Adrenal gland (tissue), 19 donors: ENCODE measurements around the gene TMEM267. TPM values are rescaled to one million over a fixed set of nuclear protein-coding genes. Genes with fewer than 3 reads are reported as not detected.

Experiments
- DNase-seq, 7 donors: peaks; one replicate each; pipeline ENCODE4 v3.0.0-alpha.2; 2019 to 2020
- H3K27ac ChIP-seq, 5 donors: fragments of 200-600 bp; sonication (generic) in 4 of 5; 1 replicate in 3 of 5; 2 replicates in 2 of 5; pipeline versions ENCODE4 v1.5.1 to v1.8.0; 2016 to 2020; ENCODE audit warnings: mild to moderate bottlenecking in 1 of 5
- H3K27me3 ChIP-seq: fragments of 200-600 bp; 2 replicates; pipeline ENCODE4 v1.8.0; 2021
- H3K36me3 ChIP-seq, 2 donors: fragments of 200-600 bp; replicated peaks in 1 of 2; 1 replicate in 1 of 2; 2 replicates in 1 of 2; pipeline versions ENCODE4 v1.5.1 to v1.8.0; 2018 to 2022
- H3K4me1 ChIP-seq, 2 donors: fragments of 200-600 bp; replicated peaks in 1 of 2; 1 replicate in 1 of 2; 2 replicates in 1 of 2; pipeline versions ENCODE4 v1.5.1 to v1.8.0; 2018 to 2021
- H3K4me3 ChIP-seq, 4 donors: fragments of 200-600 bp; sonication (generic) in 3 of 4; one replicate each; pipeline ENCODE4 v1.5.1; 2016 to 2018
- H3K9me3 ChIP-seq, 3 donors: fragments of 200-600 bp; sonication (generic) in 1 of 3; replicated peaks in 1 of 3; 1 replicate in 2 of 3; 2 replicates in 1 of 3; pipeline versions ENCODE4 v1.5.1 to v1.8.0; 2016 to 2021
- POLR2A ChIP-seq, 2 donors: fragments of 450-650 bp; IDR thresholded peaks; one replicate each; pipeline ENCODE4 v1.6.1; 2017; ENCODE audit warnings: antibody characterized with exemption in 2 of 2, mild to moderate bottlenecking in 2 of 2, moderate library complexity in 1 of 2
- WGBS, 4 donors: extraction: QIAGEN DNeasy Blood & Tissue Kit in 2 of 4; methylation state at CpG; one replicate each; pipeline versions ENCODE4 v1.1.5 to v1.1.7; 2013 to 2017; 5-methylcytosine and 5-hydroxymethylcytosine counted together
- intact Hi-C, 2 donors: fragments of 100-400 bp; cut with DNase I; formaldehyde crosslinking; loops; one replicate each; pipeline versions ENCODE4 v1.14.1 to v1.15.0; 2022 to 2023
- long read RNA-seq, 10 donors: library from polyadenylated mRNA in 3 of 10; unstranded in 2 of 10; stranded (forward) in 1 of 10; transcript quantifications; one replicate each; pipeline ENCODE4 v2.0.0 and lab custom pipeline, GENCODE V29; 2021 to 2026
- polyA plus RNA-seq, 3 donors: library from polyadenylated mRNA; stranded (reverse); fragments of 200-250 nt in 2 of 3; fragments of 350-450 nt in 1 of 3; fragmentation: Illumina TruSeq in 1 of 3; extraction: RNeasy Lipid Tissue Mini Kit (QIAGEN cat#74804) in 1 of 3; gene quantifications; one replicate each; pipeline ENCODE4 v1.2.3, GENCODE V29; 2013 to 2014
- total RNA-seq, 9 donors: library from RNA; depleted of rRNA in 4 of 9; stranded (reverse); fragments of >200 nt in 4 of 9; fragments of 120-200 nt in 1 of 9; fragmentation: NEBNext Ultra II Directional in 1 of 9; extraction: Animal tissue kit (Norgen Biotek cat#: 25700) in 1 of 9; gene quantifications; one replicate each; pipeline versions ENCODE4 v1.1.0 to v1.2.4, GENCODE V29; 2013 to 2023
- TF ChIP-seq, protein P1 (sequence below), 6 experiments: fragments of 450-650 bp in 4 of 6; fragments of 200-600 bp in 2 of 6; sonication (generic) in 1 of 6; IDR thresholded peaks; 1 replicate in 5 of 6; 2 replicates in 1 of 6; pipeline versions ENCODE4 v1.5.1 to v1.8.0; 2016 to 2021; ENCODE audit warnings: antibody characterized with exemption in 6 of 6, mild to moderate bottlenecking in 2 of 6, moderate library complexity in 1 of 6
- donor health status: healthy with polysubstance abuse.
- donor health status: Bipolar disorder and iron deficiency.
- donor health status: DM: yes; HTN: yes; CAD: no.
- donor health status: DM: no; HTN: no; CAD: no.
- donor health status: DM: no; HTN: no; CAD: no.
- donor health status: DM: yes; HTN: yes; CAD: no.

TMEM267 gene, protein sequence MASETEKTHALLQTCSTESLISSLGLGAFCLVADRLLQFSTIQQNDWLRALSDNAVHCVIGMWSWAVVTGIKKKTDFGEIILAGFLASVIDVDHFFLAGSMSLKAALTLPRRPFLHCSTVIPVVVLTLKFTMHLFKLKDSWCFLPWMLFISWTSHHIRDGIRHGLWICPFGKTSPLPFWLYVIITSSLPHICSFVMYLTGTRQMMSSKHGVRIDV
- 10 to 100 TPM in 4 of 9 donors, 1 to 10 TPM in 5; 1.5 to 14.0 (median 8.4) TPM for total RNA-seq
- polyA plus RNA-seq, result 10 to 100 TPM in 1 of 3 donors, 1 to 10 TPM in 2; 5.9 to 13.6 (median 7.3) TPM
- long read RNA-seq, donor 1, transcript TMEM267-201 (3 exons, 2,338 nt), result major isoform, 6 of 6 reads
- long read RNA-seq, donor 1, partial matches to known transcripts, result 0 of 6 reads
- long read RNA-seq, donor 1, other reads (novel, unspliced or antisense), result 0 of 6 reads
- long read RNA-seq, donor 2, partial matches to known transcripts, result 0 of 1 reads
- long read RNA-seq, donor 2, other reads (novel, unspliced or antisense), result 0 of 1 reads
- long read RNA-seq, donor 3, partial matches to known transcripts, result 0 of 2 reads
- long read RNA-seq, donor 3, other reads (novel, unspliced or antisense), result 0 of 2 reads
- long read RNA-seq, donor 4, transcript TMEM267-201 (3 exons, 2,338 nt), result major isoform, 9 of 13 reads
- long read RNA-seq, donor 4, partial matches to known transcripts, result 0 of 13 reads
- long read RNA-seq, donor 4, other reads (novel, unspliced or antisense), result 2 of 13 reads
- long read RNA-seq, donor 5, transcript TMEM267-201 (3 exons, 2,338 nt), result major isoform, 5 of 14 reads
- long read RNA-seq, donor 5, partial matches to known transcripts, result 1 of 14 reads
- long read RNA-seq, donor 5, other reads (novel, unspliced or antisense), result 7 of 14 reads
- long read RNA-seq, donor 6, partial matches to known transcripts, result 0 of 4 reads
- long read RNA-seq, donor 6, other reads (novel, unspliced or antisense), result 2 of 4 reads
- long read RNA-seq, donor 7, partial matches to known transcripts, result 0 of 3 reads
- long read RNA-seq, donor 7, other reads (novel, unspliced or antisense), result 0 of 3 reads
- long read RNA-seq, donor 8, partial matches to known transcripts, result 0 of 3 reads
- long read RNA-seq, donor 8, other reads (novel, unspliced or antisense), result 0 of 3 reads
- long read RNA-seq, donor 9, partial matches to known transcripts, result 0 of 4 reads
- long read RNA-seq, donor 9, other reads (novel, unspliced or antisense), result 0 of 4 reads
- long read RNA-seq, donor 10, partial matches to known transcripts, result 0 of 3 reads
- long read RNA-seq, donor 10, other reads (novel, unspliced or antisense), result 0 of 3 reads

DNA sequence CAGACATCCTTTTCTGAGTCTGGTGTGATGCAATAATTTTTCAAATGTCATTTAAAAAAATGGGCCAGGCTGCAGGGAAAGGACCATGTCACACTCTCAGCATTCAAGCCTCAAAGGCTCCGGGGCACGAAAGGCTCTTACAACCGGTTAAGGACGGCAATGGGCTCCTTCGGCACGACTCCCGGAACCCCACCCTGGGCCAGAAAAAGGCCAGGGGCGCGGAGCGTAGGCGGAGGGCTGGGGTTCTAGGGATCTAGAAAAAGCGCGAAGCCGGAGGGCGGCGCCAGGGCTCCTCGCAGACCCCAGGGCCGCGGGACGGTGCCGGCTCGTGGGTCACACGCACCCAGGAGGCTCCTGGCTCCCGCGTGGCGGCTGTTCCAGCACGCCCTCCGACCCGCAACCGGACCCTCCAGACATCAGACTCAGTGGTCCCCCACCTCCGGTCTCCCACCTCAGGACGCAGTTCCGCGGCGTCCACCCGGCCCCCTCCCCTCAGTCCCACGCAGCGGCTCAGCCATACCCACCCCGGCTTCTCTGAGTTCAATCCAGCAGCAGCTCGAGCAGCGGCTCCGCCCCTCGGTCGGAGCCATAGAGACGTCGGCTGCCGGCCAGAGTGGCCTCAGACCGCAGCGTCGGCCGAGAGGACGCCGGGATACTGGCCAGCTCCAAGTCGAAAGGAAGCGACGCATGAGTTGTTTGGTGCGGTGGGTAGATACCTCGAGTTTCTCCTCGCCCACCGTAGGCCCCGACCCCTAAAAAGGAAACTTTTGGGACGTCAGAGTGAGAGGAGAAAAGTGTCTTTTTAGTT is at the start of gene TMEM267:
TSS of gene TMEM267 (minus strand) at position 568 of the 808 bp plus-strand sequence. CDS start 29,896 bp downstream, outside the sequence.
- peak; percentile 90 to 94 (median 91) for DNase-seq
- TF ChIP-seq POLR2A (IDR thresholded peaks at IDR 0.05), result peak; percentile 88 to 93
- TF ChIP-seq, protein P1, sequence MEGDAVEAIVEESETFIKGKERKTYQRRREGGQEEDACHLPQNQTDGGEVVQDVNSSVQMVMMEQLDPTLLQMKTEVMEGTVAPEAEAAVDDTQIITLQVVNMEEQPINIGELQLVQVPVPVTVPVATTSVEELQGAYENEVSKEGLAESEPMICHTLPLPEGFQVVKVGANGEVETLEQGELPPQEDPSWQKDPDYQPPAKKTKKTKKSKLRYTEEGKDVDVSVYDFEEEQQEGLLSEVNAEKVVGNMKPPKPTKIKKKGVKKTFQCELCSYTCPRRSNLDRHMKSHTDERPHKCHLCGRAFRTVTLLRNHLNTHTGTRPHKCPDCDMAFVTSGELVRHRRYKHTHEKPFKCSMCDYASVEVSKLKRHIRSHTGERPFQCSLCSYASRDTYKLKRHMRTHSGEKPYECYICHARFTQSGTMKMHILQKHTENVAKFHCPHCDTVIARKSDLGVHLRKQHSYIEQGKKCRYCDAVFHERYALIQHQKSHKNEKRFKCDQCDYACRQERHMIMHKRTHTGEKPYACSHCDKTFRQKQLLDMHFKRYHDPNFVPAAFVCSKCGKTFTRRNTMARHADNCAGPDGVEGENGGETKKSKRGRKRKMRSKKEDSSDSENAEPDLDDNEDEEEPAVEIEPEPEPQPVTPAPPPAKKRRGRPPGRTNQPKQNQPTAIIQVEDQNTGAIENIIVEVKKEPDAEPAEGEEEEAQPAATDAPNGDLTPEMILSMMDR (IDR thresholded peaks at IDR 0.05), result no peak
- Histone ChIP-seq H3K36me3 (no peaks in the 10 kb centered on the region), H3K4me3 (peak within 1 kb of the TSS; percentile 5 to 90 (median 66)), H3K9me3 (no peaks in the 10 kb centered on the region), H3K27ac (peak within 1 kb of the TSS; percentile 92 to 100 (median 96)), H3K27me3 (no peaks in the 10 kb centered on the region), H3K4me1 (peaks cover 0 to 21% of the 10 kb centered on the region in 2 donors)
- intact Hi-C loops, result loop anchor here in 1 of 2 donors (5.0 to 10.0 kb wide), 2 partner anchors 169 to 376 kb away; partner anchors contain the start of gene HMGCS1
- WGBS, 4 donors, result 0% methylated on average over 17 to 62 of the region's 62 CpGs

DNA sequence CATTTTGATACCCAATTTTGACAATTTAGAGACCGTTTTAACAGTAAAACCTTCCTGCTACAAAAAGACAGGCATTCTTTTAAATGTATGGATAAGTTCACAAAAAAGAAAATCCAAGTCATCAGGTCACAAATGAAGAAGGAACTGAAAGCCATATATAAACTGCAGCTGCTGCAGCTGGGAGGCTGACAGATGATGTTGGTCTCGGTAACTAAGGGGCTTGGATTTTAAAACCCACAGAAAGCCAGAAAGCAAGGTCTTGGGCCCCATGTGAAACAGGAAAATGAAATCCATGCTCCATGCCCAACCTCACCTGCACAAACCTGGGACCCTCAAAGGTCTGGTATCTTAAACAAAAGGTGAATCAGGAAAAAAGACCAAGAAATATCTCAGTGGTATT is 47.0 kb upstream of the TMEM267 start:
- intact Hi-C loops, result no loop called here
- WGBS, 4 donors, result 87 to 100% (median 97%) methylated on average over 2 of the region's 2 CpGs

DNA sequence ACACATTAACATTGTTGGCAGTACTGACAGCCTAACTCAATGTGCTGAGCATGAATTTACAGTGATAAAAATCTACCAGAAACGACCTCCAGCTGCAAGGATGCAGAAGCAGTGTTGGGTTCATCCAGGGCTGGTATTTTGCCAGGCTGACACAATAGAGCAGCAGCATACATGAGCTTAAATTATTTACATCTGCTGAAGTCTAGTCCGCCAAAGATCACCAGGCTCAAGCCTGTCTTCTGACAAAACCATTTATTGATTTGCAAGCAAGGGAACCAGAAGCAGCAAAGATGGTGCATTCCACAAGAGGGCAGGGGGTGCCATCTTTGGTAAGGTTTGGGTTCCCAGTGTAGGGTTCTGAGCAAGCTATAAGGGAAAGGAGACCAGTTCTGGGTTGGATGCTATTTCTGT is 40.0 kb upstream of the TMEM267 start:
- intact Hi-C loops, result no loop called here

More for the DNA sequence above, 47.0 kb upstream of the TMEM267 start:
- DNase-seq, result no peak
- Histone ChIP-seq H3K36me3 (peaks cover 0 to 76% of the 10 kb centered on the region in 2 donors), H3K4me1 (no peaks in the 10 kb centered on the region), H3K9me3 (no peaks in the 10 kb centered on the region), H3K27ac (no peak overlapping the region), H3K27me3 (no peaks in the 10 kb centered on the region), H3K4me3 (no peak overlapping the region)
- TF ChIP-seq, protein P1 (IDR thresholded peaks at IDR 0.05), result no peak
- no peak for TF ChIP-seq POLR2A (IDR thresholded peaks at IDR 0.05)

More for the DNA sequence above, 40.0 kb upstream of the TMEM267 start:
- WGBS, 4 donors, result 62 to 75% (median 66%) methylated on average over 2 of the region's 2 CpGs
- Histone ChIP-seq H3K27me3 (no peaks in the 10 kb centered on the region), H3K36me3 (peaks cover 0 to 14% of the 10 kb centered on the region in 2 donors), H3K9me3 (no peaks in the 10 kb centered on the region), H3K4me1 (no peaks in the 10 kb centered on the region), H3K27ac (no peak overlapping the region), H3K4me3 (no peak overlapping the region)
- TF ChIP-seq POLR2A (IDR thresholded peaks at IDR 0.05), result no peak
- TF ChIP-seq, protein P1 (IDR thresholded peaks at IDR 0.05), result no peak
- no peak for DNase-seq
